GM19043 (cell line): ENCODE data around the gene UNC93A.
"Not testable (repeated sequence)": the region's sequence is repeated elsewhere in the genome, so short reads cannot be mapped to it uniquely, and the experiment has no call there.

ENCODE experiments used
- ATAC-seq: cut with Tn5 transposase; IDR thresholded peaks from one replicate; pipeline ENCODE4 v1.9.1; 2021; ENCODE audit warnings: low read depth; ENCODE audit not compliant: unreplicated experiment

The UNC93A gene

DNA sequence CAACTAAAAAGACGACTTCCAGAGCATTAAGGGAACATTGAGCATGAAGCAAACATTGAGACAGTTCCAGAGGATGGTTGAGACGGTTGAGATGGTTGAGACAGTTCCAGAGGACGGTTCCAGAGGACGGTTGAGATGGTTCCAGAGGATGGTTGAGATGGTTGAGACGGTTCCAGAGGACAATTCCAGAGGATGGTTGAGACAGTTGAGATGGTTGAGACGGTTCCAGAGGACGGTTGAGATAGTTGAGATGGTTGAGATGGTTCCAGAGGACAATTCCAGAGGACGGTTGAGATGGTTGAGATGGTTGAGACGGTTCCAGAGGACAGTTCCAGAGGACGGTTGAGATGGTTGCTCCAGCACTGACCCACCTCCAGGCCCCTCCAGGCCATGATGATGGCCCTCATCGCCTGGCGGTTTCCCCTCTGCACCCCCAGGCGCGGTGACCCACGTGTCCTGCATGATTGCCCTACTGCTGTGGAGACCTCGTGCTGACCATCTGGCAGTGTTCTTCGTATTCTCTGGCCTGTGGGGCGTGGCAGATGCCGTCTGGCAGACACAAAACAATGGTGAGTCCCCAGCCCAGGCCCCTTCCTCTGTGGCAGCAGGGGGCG is 16.3 kb downstream of the UNC93A start:
- no peak for ATAC-seq

DNA sequence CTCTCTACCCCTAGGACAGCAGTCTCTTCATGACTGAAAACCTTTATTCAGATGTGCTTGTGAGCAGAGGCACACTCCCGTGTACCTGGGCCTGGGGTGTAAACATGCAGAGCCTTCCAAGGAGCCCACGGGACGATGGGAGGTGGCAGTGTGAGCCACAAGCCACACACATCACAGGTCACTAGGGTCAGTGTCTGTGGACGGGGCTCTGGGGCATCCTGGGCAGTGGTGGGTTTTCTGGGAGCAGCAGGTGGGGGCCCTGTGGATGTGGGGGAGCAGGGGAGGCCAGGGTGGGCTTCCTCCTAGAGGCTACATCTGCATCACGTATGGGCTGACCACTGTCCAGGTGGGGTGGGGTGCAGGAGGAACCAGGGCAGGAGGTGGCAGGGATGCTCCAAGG is 17.1 kb downstream of the UNC93A start:
- ATAC-seq = no peak

DNA sequence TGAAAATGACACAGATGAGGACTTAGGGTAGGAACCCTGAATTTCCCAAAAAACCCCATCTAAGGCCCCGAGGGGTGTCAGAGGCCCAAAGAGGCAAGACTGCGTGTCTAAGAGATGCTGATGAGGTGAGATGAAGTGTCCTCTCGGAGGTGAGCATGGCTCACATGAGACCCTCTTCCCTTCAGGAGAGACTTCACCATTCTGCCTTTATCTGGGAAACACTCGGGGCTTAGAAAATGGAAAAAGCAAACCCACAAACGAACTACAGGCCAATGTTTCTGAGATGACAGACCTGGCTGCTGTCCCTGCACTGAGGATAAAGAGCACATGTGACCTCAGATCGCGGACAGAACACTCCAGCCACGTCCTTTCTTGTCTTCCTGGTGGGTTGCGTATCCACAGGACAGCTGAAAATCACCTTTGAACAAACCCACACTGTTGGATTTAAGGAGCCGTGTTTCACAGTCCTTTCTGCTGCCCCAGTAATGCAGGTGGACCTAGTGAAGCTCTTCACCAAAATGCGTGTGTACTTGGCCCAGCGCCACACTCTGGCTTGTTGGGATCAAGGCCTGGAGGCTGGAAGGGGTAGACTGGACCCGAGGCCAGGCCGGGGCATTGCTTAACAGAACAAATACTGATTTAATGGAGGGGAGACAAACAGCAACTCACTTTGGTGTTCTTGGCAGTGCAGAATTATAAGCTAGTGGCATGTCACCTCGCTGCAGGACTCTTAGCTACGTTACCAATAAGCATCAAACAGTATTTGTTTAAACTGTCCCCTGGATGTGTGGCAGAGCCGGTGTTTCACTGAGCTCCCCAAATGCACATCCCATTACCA is 18.5 kb downstream of the UNC93A start:
- not testable (repeated sequence) for ATAC-seq

DNA sequence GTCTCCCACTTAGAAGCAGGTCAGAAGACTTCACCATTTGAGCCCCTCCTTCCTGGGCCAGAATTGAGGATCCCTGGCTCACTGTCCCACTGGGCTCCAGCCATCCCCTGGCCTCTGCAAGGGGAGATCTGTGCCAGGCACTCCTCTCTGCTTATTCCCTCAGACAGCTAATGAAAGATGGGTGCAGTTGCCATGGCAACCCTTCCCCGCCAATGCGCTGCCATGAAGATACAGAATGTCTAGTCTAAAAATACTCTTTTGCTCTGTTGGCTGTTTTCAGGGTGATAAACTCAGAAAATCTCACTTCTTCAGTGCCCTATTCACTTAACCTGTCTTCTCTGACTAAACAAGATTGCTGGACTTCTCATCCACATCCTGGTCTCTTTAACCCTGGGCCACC is 20.2 kb downstream of the UNC93A start:
- ATAC-seq = no peak

DNA sequence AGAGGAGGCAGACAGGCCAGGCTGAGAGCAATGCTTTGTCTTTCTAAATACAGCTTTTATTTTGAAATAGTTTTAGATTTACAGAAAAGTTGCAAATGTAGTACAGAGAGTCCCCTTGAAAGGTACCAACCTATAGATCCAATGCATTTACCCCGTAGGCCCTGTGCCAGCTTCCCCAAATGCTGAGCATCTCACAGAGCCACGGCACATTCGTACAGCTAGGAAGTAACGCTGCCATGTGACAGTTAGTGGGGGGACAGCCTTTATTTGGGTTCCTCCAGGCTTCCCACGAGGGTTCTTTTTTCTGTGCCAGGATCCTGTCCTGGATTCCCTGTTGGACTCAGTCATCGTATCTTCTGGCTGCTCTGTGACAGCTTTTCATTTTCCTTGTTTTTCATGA is 20.6 kb downstream of the UNC93A start:
- not testable (repeated sequence) for ATAC-seq

DNA sequence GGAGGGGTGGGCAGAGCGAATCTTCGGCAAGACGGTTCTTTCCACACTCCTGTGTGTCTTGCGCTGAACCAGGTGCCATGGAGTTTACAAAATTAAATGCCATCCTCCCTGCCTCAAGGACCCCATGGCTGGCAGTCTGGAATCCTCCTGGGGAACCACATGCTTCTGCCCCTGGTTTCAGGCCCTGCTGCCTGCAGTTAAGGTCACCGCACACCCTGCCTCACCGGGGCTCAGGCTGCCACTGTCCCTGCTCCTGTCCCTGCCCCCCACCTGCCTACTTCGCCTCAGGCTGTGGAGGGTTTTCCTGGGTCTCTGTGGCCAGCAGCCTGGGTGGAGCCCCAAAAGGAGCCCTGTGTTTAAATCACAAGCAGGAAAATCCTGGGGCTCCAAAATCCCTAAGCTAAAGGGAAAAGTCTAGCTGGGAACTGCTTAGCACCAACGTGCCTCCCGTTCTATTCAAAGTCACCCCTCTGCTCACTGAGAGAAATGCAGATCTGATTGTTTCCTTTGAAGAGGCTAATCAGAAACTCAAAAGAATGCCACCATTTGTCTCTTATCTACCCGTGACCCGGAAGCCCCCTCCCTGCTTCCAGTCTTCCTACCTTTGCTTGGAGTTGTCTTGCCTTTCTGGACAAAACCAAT is 23.2 kb downstream of the UNC93A start:
- ATAC-seq = no peak

DNA sequence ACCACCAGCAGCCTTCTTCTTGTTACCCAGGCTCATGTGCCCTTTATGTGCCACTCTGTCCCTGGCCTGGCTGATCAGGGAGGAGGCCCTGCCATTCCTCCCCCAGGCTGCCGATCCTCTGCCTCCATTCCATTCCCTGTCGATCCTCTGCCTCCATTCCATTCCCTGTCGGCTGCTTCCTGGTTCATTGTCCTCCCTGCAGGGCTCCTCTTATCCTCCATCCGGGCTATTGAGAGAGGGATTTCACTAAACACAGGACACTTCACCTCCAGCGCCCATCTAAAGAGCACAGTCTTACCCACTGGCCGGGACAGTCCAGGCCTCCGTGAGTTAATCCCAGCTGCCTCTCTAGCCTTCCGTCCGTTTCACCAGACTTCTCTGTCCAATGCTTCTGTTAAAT is 26.1 kb downstream of the UNC93A start:
- ATAC-seq = no peak

DNA sequence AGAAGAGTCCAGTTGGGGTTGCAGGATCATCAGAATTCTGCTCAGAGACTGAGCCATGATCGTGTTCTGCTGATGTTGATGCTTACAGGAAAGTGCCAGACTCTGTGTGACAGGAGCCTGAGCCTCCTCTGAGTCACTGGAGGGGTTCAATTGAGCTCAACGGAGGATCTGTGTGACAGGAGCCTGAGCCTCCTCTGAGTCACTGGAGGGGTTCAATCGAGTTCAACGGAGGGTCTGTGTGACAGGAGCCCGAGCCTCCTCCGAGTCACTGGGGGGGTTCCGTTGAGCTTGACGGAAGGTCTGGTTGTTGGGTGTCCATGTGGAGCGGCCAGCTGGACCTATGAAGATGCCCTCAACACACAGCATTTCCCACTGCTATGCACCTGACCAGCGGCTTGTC is 27.2 kb downstream of the UNC93A start:
- not testable (repeated sequence) for ATAC-seq

DNA sequence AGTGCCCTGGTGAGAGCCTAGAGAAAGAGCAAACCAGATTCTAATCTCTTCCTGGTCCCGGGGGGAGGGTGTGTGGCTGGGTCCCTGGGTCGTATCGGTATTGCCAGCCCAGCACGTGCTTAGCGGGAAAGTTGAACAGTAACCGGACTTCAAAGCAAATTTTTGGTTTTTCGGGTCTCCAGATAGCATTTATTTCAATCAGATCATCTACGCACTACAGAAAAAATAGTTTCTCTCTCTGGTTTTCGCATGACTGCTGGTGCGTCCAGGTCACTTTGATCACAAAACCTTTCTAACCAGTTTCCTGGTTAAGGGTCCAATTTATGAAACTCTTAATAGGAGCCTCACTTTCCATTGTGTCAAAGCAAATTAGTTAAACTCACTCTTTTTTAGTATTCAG is 27.7 kb downstream of the UNC93A start:
- not testable (repeated sequence) for ATAC-seq

DNA sequence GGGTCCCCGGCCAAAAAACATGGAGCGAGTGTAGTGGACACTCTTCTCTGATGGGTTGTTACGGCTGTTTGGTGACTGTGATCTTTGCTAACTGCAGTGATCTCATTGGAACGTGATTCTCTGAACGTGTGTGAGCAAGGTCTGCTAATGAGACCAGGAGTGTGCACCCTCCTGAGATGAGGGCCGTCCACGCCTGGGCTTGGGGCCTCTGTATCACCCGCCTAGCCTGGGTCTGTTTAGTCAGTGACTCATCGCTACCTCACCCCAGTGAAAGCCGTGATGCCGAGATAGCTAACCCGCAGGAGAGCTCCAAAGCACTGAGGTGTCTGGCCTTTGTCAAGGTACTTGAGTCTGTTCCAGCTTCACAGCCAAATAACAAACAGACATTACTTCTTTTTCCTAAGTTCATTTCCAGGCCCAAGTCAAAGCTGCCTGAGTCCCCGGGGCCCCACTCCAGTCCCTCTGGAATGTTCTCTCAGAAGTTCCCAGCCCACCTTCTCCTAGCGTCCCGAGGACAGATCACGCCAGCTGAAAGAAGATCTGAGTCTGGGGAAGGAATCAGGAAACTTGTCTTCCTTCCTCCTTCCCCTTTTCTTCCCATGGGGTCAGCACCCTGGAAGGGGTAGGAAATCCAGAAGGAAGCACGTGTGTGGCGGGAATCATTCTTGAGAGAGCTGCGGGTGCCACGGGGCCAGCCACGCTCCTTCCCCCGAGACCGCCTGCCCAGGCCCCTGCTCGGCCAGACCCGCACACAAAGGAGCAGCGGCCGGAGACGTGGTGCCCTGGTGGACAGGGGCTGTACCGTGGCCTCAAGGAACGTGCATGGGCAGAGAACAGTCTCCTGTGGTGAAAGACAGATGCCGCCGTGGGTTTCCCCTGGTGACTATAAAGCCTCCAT is 29.0 kb downstream of the UNC93A start:
- ATAC-seq = not testable (repeated sequence)

DNA sequence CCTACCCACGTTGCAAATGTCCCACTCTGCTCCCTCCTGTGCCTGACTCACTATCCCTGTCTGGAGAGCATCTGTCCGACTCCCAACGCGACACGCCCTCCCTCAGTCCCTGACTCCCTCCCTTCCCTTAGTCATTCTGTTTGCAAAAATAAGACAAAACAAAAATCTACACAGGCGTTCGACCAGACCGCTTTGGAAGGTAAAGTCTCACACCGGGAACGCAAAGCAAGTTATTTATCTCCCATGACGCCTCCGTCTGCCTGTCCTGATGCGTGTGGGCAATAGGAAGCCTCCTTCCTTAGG is 29.6 kb downstream of the UNC93A start:
- ATAC-seq = not testable (repeated sequence)

DNA sequence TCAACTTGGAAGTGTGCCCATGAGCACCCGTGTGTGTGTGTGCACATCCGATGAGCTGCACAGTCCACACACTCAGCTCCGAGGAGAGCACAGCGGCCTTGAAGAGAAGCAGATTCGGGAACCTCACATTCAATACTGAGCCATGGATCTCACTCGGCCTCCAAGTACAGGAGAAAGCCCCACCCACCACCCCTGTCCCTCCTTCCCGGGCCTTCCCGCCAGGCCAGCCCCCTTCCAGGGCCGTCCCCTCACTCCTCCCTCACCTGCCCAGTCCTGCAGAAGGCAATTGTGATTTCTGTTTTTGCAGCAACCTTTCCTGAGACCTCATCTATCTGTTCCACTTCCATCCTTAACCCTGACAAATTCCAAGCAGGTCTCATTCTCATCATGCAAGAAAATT is 30.1 kb downstream of the UNC93A start:
- ATAC-seq = not testable (repeated sequence)

DNA sequence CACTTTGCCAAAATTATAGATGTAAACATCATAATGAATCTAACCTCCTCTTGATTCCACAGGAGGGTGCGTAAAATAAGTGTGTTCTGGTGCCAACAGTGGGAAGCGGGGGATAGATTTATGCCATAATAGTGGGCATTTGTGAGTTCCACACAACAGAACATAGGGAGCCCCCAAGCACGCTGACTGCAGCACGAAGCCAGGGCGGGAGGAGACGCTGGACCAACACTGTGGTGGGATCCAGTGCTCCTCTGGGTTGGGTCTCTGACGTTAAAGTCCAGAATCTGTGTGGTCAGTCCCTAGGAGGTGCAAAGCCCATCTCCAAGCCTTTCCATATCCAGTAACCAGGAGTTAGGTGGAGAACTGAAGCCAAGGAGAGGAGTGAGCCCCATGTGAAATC is 32.0 kb downstream of the UNC93A start:
- no peak for ATAC-seq

DNA sequence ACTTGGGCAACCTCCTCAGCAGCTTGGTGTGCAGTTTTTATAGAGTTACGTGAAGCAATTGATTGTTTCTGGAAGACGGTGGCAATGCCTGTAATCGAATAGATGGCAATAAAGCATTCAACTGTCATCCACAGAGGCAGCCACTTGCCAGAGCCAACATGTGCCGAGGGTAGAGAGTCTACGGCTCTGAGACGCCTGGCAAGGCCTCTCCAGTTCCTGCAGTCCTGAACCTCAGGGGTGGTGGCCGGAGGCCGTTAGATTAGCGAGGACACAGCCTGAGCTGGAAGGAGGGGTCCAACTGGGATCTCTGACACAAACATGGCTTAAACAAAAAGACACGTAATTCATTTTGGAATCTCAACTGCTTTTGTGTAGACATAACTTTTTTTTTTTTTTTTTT is 33.0 kb downstream of the UNC93A start:
- no peak for ATAC-seq

DNA sequence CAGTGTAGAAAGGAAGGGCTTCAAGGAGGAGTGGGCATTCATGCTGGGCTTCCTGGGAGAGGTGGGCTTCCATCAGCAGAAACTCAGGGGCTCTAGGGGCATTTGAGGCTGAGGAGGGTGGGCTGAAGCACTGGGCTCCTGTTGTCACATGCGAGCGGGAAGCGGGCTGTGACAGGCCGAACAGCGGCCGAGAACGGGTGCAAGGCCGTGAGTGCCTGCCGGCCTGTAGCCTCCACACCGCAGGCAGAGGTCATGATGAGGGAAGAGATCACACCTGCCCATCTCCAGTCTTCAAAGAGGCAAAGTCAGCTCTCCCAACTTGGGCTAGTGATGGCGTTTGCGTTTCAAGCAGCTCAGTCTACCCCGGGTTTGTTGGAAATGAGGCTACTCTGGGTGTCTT is 34.7 kb downstream of the UNC93A start:
- ATAC-seq = no peak

DNA sequence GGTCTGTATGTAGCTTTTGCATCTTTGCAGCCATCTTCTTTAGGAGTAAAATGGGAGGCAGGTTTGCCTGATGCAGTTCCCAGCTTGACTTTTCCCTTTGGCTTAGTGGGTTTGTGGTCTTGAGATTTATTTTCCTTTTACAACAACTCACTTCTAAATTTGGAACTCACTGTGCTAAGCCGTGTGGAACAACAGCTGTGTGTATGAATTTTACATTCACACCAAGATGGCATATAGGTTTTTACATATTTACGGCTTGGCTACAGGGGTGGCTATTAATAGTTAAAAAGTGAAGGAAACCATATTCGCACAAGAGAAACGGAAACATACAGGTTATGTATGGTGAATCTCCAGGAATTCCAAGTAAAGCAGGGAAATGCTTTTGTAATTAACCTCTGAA is 36.3 kb downstream of the UNC93A start:
- no peak for ATAC-seq

DNA sequence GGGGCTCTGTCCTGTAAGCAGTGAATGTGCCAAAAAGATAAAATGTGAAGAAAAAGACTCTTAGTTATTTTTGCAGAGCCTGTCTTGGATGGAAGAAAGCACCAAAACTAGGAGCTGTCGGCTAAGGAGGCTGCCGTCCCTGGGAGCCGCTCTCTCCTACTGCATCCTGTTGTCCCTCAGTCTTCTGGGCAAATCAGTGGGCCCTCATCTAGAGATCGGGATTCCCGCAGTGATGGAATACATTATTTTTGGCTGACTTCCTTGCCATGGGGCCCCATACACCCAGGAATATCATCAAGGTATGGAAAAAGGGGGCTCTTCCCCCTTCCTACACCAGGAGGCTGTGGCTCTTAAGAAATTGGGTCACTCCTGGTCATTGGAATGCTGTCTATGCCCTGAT is 37.0 kb downstream of the UNC93A start:
- ATAC-seq = no peak

DNA sequence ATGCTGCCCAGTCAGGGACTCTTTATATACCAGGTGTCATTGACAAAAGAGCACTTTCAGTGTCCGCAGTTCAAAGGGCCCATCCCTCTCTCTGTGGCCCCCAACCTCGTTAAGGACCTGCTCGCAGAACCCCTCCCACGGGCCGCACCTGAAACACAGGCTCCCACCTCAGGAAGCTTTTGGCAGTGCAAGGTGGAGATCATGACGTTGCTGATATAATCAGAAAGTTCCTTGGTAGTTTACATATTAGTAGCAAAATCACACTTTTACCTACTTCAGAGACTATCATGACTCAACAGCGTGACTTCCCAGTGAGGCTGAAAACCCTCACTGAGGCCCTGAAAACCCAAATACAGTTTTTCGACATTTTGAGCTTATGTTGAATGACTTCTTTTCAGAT is 37.9 kb downstream of the UNC93A start:
- ATAC-seq = no peak

DNA sequence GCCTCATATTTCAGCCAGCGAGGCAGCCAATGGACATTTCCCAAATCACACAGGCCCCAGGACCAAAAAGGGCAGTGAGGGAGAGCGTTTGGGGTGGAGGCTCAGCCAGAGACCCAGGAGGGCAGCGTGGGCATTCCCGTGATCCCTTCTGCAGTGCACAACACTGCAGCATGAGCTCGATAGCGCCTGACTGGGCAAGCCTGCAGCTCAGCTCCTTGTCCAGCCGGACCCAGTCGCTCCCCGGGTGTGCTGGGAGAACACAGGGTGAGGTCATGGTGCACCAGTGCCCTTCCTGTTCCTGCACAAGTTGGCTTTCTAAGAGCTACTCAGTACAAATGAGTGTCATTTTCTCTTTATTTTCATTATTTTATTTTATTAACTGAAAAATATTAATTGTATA is 39.6 kb downstream of the UNC93A start:
- ATAC-seq = no peak

DNA sequence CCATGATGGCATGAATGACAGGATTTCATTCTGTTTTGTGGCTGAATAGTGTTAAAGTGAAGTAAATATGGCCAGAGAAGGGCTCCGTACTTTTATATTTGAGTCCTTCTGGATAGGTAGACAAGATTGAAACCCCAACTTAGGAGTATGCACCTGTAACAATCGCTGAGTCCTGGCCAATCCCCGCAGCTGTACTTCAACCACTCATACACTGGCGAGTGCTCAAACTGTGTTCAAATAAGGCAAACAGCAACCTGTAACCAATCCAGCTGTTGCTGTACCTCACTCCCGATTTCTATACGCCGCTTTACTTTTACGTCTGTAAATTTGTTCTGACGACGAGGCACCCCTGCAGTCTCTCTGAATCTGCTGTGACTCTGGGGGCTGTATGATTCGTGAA is 40.5 kb downstream of the UNC93A start:
- no peak for ATAC-seq
